Limb (tissue), 2 donors: Measurements from ENCODE around the gene USP22.

Experiments used
- DNase-seq, 2 donors: peaks; one replicate each; pipeline ENCODE4 v3.0.0-alpha.2; 2016; ENCODE audit errors: extremely low spot score in 2 of 2

Gene USP22

DNA sequence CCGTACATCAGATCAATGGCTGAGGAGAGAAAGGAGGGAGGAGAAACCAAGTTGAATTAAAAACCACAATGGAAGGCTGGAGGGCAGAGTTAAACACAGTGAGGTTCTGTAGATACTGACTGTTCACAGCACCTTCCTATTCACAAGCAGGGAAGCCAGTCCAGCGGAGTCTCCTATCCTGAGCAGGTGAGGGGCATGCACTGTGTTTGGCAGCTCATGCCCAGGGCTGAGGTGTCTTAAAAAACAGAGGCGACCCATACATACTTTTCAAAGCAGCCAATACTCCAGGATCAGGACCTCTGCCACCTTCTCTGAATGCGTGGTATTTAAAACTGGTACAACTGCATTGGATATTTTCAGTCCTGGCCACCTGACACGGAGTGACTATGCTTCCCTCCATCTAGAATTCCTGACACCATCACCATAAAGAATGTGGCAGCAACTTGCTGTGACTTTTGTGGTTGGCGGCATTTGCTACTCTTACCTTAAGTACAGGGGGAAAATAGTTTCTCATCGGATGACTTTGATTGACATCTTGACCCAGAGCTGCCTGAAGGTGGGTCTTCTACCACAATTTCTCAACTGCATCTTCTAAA is 21.5 kb downstream of the USP22 start:
- no peak for DNase-seq

GRCh38 chr17:21020622-21021021 is 22.2 kb downstream of the USP22 start:
- DNase-seq = no peak

DNA sequence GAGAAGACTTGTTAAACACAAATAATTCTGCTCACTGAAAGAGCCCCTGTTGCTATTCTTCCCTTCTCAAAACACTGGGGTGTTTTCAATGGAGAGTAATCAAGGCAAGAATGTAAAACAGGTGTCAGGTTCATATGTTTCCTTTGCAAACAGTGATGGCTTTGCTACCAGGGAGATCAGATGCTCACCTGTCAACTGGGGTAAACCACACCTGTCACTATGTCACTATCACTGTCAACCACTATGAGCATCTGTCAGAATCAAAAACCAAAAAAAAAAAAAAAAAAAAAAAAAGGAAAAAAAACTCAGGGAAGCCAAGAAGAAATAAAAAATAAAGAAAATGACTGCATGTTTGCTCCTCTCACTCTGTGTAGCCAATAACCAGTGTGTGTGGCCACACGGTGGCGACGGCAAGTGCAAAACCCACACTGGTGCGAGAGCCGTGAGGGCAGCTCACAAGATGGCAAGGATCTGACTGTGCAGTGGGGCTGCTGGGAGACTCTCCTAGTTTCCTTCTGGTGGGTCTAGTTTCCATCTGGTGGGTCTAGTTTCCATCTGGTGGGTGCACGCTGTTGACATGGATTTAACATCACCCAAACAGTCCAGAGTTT is 22.7 kb downstream of the USP22 start:
- no peak for DNase-seq

- DNase-seq = no peak
Observed at GRCh38 chr17:21018894-21019293, 23.9 kb downstream of the USP22 start.

- DNase-seq = no peak
Observed at GRCh38 chr17:21017861-21018260, 24.9 kb downstream of the USP22 start.

DNA sequence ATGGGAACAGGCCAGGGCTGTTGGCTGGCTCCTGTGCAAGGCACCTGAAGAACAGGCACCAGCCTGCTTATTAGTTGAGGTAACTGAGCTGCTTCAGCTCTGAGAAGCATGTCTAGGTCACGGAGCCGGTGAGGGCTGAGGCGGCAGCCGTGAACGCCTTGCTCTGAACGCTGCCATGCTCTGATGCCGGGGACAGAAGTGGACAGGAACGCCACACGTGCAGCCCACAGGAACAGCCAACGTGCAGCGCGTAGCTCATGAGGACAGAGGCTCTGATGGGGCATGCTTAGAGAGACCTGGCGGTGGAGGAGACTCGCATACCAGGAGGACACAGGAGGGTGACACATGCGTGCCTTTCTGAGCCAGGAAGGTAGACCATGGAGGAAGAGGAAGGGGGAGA is 25.6 kb downstream of the USP22 start:
- no peak for DNase-seq

DNA sequence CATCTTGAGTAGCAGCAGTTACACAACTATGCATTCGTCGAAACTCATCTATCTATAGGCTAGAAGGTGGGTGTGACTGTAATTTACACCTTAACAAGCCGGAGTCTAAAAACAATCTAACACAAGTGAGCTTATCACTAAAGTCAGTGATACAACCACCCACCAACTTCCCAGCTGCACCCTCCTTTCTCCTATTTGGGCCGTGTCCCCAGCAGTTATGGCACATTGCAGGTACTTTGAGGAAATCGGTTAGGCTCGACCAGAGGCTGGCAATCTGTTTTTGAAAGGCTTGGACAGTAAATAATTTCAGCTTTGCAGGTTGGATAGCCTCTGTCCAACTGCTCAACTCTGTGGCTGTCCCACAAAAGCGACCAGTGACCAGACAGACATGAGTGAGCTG is 26.0 kb downstream of the USP22 start:
- DNase-seq = no peak

GRCh38 chr17:21015564-21015963 is 27.2 kb downstream of the USP22 start:
- no peak for DNase-seq

GRCh38 chr17:21014498-21014897 is 28.3 kb downstream of the USP22 start:
- no peak for DNase-seq

- DNase-seq = no peak
Observed at GRCh38 chr17:21013983-21014382, 28.8 kb downstream of the USP22 start.

DNA sequence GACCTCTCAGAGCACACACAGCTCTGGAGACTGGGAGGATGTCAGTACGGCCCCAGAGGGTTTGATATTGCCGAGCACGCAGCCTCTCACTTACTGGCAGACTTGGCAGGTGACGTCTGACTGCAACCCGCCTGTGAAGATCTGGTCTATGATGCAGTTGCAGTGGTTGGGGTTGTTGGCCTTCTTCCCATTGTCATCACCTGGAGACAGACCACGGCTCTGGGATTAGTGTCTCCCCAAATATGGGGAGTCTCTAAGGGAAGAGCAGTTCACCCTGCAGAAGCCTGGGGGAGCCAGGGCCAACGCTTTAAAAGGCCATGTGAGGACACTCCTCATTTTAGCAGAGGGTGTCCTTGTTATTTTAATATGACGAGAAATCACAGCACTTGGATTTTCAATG is 30.1 kb downstream of the USP22 start:
- no peak for DNase-seq

DNA sequence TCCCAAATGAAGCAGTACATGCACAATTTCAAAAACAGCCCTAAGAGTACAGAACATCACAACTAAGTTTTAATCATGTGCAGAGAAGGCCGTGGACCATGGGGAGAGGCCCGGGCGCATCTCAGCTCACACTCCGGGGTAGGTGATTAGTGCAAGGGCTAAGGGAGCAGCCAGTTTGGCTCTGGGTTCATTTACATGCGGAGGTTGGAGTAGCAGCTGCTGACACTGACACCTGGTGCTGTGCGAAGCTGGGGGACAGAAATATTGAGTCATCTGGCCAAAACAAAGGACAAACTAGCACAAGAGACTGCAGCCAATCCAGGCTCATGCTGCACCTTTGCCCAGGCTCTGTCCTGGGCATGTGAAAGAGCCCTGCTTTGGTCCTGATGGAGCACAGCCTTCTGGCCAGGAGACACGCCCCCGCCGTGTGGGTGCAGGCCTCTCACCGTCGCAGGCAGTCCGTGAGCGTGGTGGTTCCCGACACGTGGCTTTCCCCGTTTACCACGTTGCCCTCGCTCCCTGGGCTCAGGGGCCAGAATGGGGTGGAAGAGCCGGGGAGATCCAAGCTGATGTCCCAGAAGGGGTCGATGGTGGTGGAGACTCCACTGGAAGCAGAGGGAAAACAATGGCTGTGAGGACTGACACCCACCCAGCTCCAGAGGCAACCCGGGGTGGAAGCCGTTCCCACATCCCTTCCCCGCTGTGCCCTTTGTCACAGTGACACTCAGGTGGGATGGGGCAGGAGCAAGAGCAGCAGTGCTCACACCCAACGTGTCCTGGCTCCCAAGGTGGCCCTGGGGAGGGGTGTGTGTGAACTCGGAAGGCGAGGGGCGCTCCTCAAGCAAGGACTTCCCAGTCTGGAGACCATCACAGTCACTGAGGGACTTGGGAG is 31.9 kb downstream of the USP22 start:
- DNase-seq = no peak

GRCh38 chr17:21008992-21009671 is 33.7 kb downstream of the USP22 start:
- DNase-seq = no peak

DNA sequence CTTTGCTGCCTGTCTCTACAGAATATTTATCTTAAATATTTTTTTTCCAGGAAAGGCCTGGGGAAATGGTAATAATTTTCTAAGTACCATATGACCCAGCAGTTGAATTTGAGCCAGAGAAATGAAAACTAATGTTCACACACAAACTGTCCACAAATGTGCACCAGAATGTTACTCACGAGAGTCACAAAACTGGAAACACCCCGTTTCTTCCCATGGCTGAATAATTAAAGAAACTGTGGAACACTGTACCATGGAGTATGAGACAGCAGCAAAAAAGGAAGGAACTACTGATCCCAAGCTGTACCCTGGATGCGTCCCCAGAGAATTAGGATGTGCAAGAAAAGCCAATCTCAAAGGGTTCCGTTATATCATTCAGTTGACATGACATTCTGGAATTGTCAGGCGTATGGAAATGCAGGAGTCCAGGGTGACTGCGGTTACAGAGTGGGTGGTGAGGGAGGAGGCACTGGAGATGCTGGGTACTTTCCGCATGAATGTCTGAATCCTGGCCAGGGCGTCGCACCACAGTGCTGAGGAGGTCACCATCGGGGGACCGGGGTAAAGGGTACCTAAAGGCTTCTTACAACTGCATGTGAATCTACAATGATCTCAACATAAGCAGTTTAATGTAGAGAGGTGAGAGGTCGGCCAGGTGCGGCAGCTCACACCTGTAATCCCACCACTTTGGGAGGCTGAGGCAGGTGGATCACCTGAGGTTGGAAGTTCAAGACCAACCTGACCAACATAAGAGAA is 34.5 kb downstream of the USP22 start:
- DNase-seq = no peak

DNA sequence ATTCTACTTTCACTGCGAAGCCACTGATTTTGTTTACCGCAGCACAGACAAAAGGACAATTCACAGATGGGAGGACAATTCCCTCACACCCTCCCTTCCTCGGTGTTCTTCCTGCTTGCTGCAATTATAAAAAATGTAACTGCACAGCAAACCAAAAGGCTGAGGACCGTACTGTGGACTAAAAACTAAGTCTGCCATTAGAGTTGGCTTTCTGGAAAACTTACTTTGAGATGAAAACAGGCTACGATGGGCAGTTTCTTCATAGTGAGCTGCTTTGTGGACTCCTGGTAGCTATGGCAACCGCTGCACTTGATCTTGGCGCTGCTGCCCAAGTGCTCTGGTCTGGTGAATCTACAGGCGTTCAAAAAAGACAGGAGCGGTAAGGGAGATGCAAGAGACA is 35.2 kb downstream of the USP22 start:
- DNase-seq = no peak

GRCh38 chr17:21005803-21006202 is 37.0 kb downstream of the USP22 start:
- no peak for DNase-seq

GRCh38 chr17:21005367-21005766 is 37.4 kb downstream of the USP22 start:
- no peak for DNase-seq

- no peak for DNase-seq
Observed at GRCh38 chr17:21004016-21004930, 38.5 kb downstream of the USP22 start.

- DNase-seq = no peak
Observed at GRCh38 chr17:21003007-21003621, 39.7 kb downstream of the USP22 start.
